PC-3 (cell line): Measurements from ENCODE around the gene FERMT3. TPM values are rescaled to one million over a fixed set of nuclear protein-coding genes. Genes with fewer than 3 reads are reported as not detected.

Experiments used
- ATAC-seq: fragments of 200-7000 bp; cut with Tn5 transposase; 2 replicates; pipeline ENCODE4 v1.9.1; 2020; ENCODE audit warnings: mild to moderate bottlenecking, moderate library complexity
- BruUV-seq: library from RNA; stranded (reverse); fragments of 400-500 nt; replicated peaks from 2 replicates; lab custom pipeline; 2021; lab: Mats Ljungman, UMichigan
- CTCF ChIA-PET: fragments of 300-600 bp; sonication (Branson Sonifier 250); formaldehyde crosslinking; loops from one replicate; lab custom pipeline; 2022; ENCODE audit warnings: antibody characterized with exemption; lab: Charles Lee
- POLR2A ChIA-PET: fragments of 300-600 bp; sonication (Branson Sonifier 250); formaldehyde crosslinking; loops from one replicate; lab custom pipeline; 2022; ENCODE audit warnings: antibody characterized with exemption; ENCODE audit not compliant: unreplicated experiment; lab: Charles Lee
- DNase-seq: peaks from one replicate; pipeline ENCODE4 v3.0.0-alpha.2; 2015
- H2AFZ ChIP-seq: fragments of 300-600 bp; sonication (generic); 2 replicates; pipeline ENCODE4 v1.6.0; 2016; ENCODE audit warnings: antibody characterized with exemption, low read length
- H3F3A ChIP-seq: fragments of 300-600 bp; sonication (generic); one replicate; pipeline ENCODE4 v1.6.0; 2017; ENCODE audit warnings: antibody characterized with exemption, low read length, control low read depth, mild to moderate bottlenecking; ENCODE audit not compliant: unreplicated experiment
- H3K27ac ChIP-seq: fragments of 300-600 bp; sonication (generic); 2 replicates; pipeline ENCODE4 v1.5.1; 2016; ENCODE audit warnings: mild to moderate bottlenecking, low read length
- H3K27me3 ChIP-seq: fragments of 300-600 bp; sonication (generic); 2 replicates; pipeline ENCODE4 v1.6.1; 2016; ENCODE audit warnings: low read length, mixed read lengths
- H3K36me3 ChIP-seq: fragments of 300-600 bp; sonication (generic); 2 replicates; pipeline ENCODE4 v1.6.1; 2016; ENCODE audit warnings: low read depth, mixed run types, low read length, mixed read lengths
- H3K4me1 ChIP-seq: fragments of 300-600 bp; sonication (generic); 2 replicates; pipeline ENCODE4 v1.5.1; 2016; ENCODE audit warnings: low read length; ENCODE audit not compliant: insufficient read depth
- H3K4me2 ChIP-seq: fragments of 300-600 bp; sonication (generic); 2 replicates; pipeline ENCODE4 v1.6.0; 2016; ENCODE audit warnings: low read length
- H3K4me3 ChIP-seq: fragments of 300-600 bp; sonication (generic); 2 replicates; pipeline ENCODE4 v1.5.1; 2016; ENCODE audit warnings: mild to moderate bottlenecking, low read length, mixed read lengths
- H3K79me2 ChIP-seq: fragments of 300-600 bp; sonication (generic); 2 replicates; pipeline ENCODE4 v1.6.1; 2017; ENCODE audit warnings: low read length, mixed read lengths
- H3K9ac ChIP-seq: fragments of 300-600 bp; sonication (generic); 2 replicates; pipeline ENCODE4 v1.6.0; 2016; ENCODE audit warnings: mild to moderate bottlenecking, low read length
- H3K9me2 ChIP-seq: fragments of 300-600 bp; sonication (generic); replicated peaks from 2 replicates; pipeline ENCODE4 v1.6.1; 2016; ENCODE audit warnings: mixed run types, low read length, mixed read lengths
- H3K9me3 ChIP-seq: fragments of 300-600 bp; sonication (generic); 2 replicates; pipeline ENCODE4 v1.6.1; 2016; ENCODE audit warnings: low read length, mixed read lengths
- H4K20me1 ChIP-seq: fragments of 300-600 bp; sonication (generic); 2 replicates; pipeline ENCODE4 v1.6.1; 2016; ENCODE audit warnings: low read length, mixed read lengths
- CTCF ChIP-seq: fragments of 300-600 bp; sonication (generic); conservative IDR thresholded peaks from 2 replicates; pipeline ENCODE4 v1.5.1; 2017; ENCODE audit warnings: antibody characterized with exemption, low read depth, mild to moderate bottlenecking, low read length
- EZH2 ChIP-seq: fragments of 300-600 bp; sonication (generic); IDR thresholded peaks from one replicate; pipeline ENCODE4 v1.6.1; 2017; ENCODE audit warnings: antibody characterized with exemption, mild to moderate bottlenecking, low read length; ENCODE audit not compliant: unreplicated experiment
- EZH2phosphoT487 ChIP-seq: fragments of 300-600 bp; sonication (generic); IDR thresholded peaks from 2 replicates; pipeline ENCODE4 v1.6.1; 2018; ENCODE audit warnings: mild to moderate bottlenecking, antibody characterized with exemption, low read length, borderline replicate concordance
- intact Hi-C: fragments of 100-400 bp; cut with micrococcal nuclease; formaldehyde crosslinking; loops from 2 replicates; pipeline ENCODE4 v1.9.0; 2023
- total RNA-seq: library from RNA; depleted of rRNA; stranded (reverse); fragments of >200 nt; gene quantifications from 2 replicates; pipeline ENCODE4 v1.2.3, GENCODE V29; 2014

Gene FERMT3
- total RNA-seq, 1 experiment from 2014 or later, result 2.4 TPM

GRCh38 chr11:64164392-64165312 is 41.9 kb upstream of the FERMT3 start:
- Histone ChIP-seq H3K36me3 (peaks cover 5% of the 10 kb centered on the region), H4K20me1 (0 out of 2 replicates have a peak, but pooled peaks cover 7% of the 10 kb centered on the region), H3K9ac (peak overlapping the region; percentile 88), H3K4me2 (peak overlapping the region; percentile 90), H2AFZ (peak overlapping the region; percentile 74), H3K4me3 (peak overlapping the region; percentile 71), H3K4me1 (peaks cover 21% of the 10 kb centered on the region), H3K27me3 (no peaks in the 10 kb centered on the region), H3K79me2 (peaks cover 42% of the 10 kb centered on the region), H3K9me2 (no peaks in the 10 kb centered on the region), H3F3A (no peaks in the 10 kb centered on the region), H3K9me3 (no peaks in the 10 kb centered on the region), H3K27ac (peak overlapping the region; percentile 76)
- no peak for TF ChIP-seq EZH2phosphoT487
- TF ChIP-seq CTCF, result no peak
- TF ChIP-seq EZH2, result no peak
- ChIA-PET CTCF (no interaction called here), POLR2A (no interaction called here)
- DNase-seq (peak; percentile 61), ATAC-seq (peak; percentile 40)
- intact Hi-C loops, result no loop called here
- TSS peak; percentile 44 for BruUV-seq

GRCh38 chr11:64165481-64165841 is 41.1 kb upstream of the FERMT3 start:
- ChIA-PET CTCF (no interaction called here), POLR2A (interaction anchor here (0.6 kb wide), 1 partner anchor 565 kb away, joined by 3 read pairs; no protein-coding TSS in a partner anchor)
- TF ChIP-seq CTCF (no peak), EZH2phosphoT487 (no peak), EZH2 (no peak)
- H3K79me2 ChIP-seq, result peaks cover 34% of the 10 kb centered on the region
- H3K9me3 ChIP-seq, result no peaks in the 10 kb centered on the region
- no peaks in the 10 kb centered on the region for H3K27me3 ChIP-seq
- peak overlapping the region; percentile 74 for H2AFZ ChIP-seq
- peaks cover 21% of the 10 kb centered on the region for H3K4me1 ChIP-seq
- no peaks in the 10 kb centered on the region for H3K9me2 ChIP-seq
- H4K20me1 ChIP-seq, result 0 out of 2 replicates have a peak, but pooled peaks cover 7% of the 10 kb centered on the region
- DNase-seq, result peak; percentile 18
- peak overlapping the region; percentile 88 for H3K9ac ChIP-seq
- peak; percentile 25 for ATAC-seq
- peak overlapping the region; percentile 71 for H3K4me3 ChIP-seq
- intact Hi-C loops, result no loop called here
- H3K27ac ChIP-seq, result peak overlapping the region; percentile 76
- H3F3A ChIP-seq, result no peaks in the 10 kb centered on the region
- peak overlapping the region; percentile 90 for H3K4me2 ChIP-seq
- H3K36me3 ChIP-seq, result peaks cover 5% of the 10 kb centered on the region
- BruUV-seq, result no TSS peak
